Neutrophil (primary cell): Measurements from ENCODE around the gene FYN.

Experiments used
- H3K27ac ChIP-seq: fragments of 200-600 bp; sonication (generic); 2 replicates; pipeline ENCODE4 v1.5.1; 2016; ENCODE audit warnings: mild to moderate bottlenecking, moderate library complexity
- H3K27me3 ChIP-seq: fragments of 200-600 bp; sonication (generic); 2 replicates; pipeline ENCODE4 v1.6.0; 2016; ENCODE audit warnings: mild to moderate bottlenecking
- H3K36me3 ChIP-seq: fragments of 200-600 bp; sonication (generic); 2 replicates; pipeline ENCODE4 v1.5.1; 2017
- H3K4me1 ChIP-seq, 2 experiments: fragments of 200-600 bp in 1 of 2; sonication (generic) in 1 of 2; 1 replicate in 1 of 2; 2 replicates in 1 of 2; pipeline versions ENCODE4 v1.5.1 to v1.6.1; 2013 to 2016; ENCODE audit warnings: low read depth in 1 of 2, low read length in 1 of 2, mild to moderate bottlenecking in 1 of 2, moderate library complexity in 1 of 2; ENCODE audit not compliant: control insufficient read depth in 1 of 2, insufficient read depth in 1 of 2
- H3K4me3 ChIP-seq, 2 experiments: fragments of 200-600 bp in 1 of 2; sonication (generic) in 1 of 2; 1 replicate in 1 of 2; 2 replicates in 1 of 2; pipeline ENCODE4 v1.5.1; 2013 to 2016; ENCODE audit warnings: low read depth in 1 of 2, low read length in 1 of 2, mild to moderate bottlenecking in 1 of 2, moderate library complexity in 1 of 2
- H3K9me3 ChIP-seq: fragments of 200-600 bp; sonication (generic); 2 replicates; pipeline ENCODE4 v1.5.1; 2016
- CTCF ChIP-seq: fragments of 200-600 bp; sonication (generic); IDR thresholded peaks from 2 replicates; pipeline ENCODE4 v1.5.1; 2016; ENCODE audit warnings: antibody characterized with exemption

Gene FYN

DNA sequence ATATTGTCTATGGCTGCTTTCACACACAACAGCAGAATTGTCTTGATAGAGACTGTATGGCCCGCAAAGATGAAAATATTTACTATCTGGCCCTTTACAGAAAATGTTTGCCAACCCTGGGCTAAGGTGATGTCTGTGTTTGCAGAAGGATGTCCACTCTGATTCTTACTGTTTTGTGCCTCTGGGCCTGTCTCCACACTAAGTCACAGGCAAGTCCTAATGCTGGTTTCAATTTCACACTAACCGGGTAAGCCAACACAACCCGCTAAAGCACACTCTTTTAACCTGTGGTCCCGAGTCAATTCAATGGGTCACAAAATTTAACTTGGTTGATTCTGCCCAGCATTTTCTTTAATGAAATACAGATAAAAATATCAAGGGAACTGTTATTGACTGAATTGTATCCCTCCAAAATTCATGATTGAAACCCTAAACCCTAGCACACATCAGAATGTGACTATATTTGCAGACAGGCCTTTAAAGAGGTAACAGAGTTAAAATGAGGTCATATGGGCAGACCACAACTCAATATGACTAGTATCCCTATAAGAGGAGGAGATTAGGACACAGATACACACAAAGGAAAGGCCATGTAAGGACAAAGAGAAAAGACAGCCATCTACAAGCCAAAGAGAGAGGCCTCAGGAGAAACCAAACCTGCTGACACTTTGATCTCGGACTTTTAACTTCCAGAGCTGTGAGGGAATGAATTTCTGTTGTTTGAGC, 78.4 kb downstream of the FYN start:
- H3K36me3 ChIP-seq: no peaks in the 10 kb centered on the region
- TF ChIP-seq CTCF: no peak
- H3K4me3 ChIP-seq: no peak overlapping the region
- H3K4me1 ChIP-seq: no peaks in the 10 kb centered on the region
- no peaks in the 10 kb centered on the region for H3K9me3 ChIP-seq
- H3K27me3 ChIP-seq: no peaks in the 10 kb centered on the region
- H3K27ac ChIP-seq: no peak overlapping the region

- H3K4me1 ChIP-seq: no peaks in the 10 kb centered on the region
- H3K9me3 ChIP-seq: no peaks in the 10 kb centered on the region
- H3K27ac ChIP-seq: no peak overlapping the region
- no peaks in the 10 kb centered on the region for H3K27me3 ChIP-seq
- H3K4me3 ChIP-seq: no peak overlapping the region
- no peak for TF ChIP-seq CTCF
- no peaks in the 10 kb centered on the region for H3K36me3 ChIP-seq
Observed at GRCh38 chr6:111794300-111794699, 79.0 kb downstream of the FYN start.

GRCh38 chr6:111793711-111794111, 79.5 kb downstream of the FYN start:
- H3K27ac ChIP-seq: no peak overlapping the region
- H3K9me3 ChIP-seq: no peaks in the 10 kb centered on the region
- no peak for TF ChIP-seq CTCF
- no peaks in the 10 kb centered on the region for H3K27me3 ChIP-seq
- no peaks in the 10 kb centered on the region for H3K36me3 ChIP-seq
- no peak overlapping the region for H3K4me3 ChIP-seq
- H3K4me1 ChIP-seq: no peaks in the 10 kb centered on the region

DNA sequence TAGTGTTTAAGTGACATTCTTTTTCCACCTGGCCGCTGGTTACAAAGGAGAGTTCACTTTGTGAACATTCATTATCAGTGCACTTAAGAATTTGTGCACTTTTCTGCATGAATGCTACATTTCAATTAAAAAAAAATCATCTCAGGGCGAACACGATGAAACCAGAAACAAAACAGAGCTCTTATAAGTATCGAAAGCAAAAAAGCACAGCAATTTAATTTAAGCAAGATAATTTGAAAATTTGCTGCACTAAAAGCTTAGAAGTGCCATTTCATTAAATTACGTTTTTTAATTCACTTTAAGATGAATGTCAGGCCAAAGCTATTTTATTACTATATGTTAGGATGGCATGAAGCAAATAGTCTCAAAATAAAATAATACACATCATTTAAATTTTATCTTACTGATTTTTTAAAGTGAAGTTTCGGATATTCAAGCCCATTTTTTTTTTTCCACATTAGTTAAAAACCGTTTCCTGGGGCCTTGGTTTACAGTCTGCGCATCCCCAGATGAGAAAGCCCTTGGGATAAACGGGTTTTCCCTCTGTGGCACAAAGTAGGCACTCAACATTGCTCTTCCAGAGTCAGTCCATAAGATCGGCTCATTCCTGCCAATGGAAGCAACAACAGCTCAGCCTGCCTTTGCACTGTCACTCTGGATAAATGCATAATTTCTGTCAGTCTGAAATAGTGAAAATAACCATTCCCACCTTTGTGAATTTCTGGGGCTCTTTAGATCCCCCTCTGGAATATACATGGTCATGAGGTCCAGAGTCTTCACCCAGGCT, 80.1 kb downstream of the FYN start:
- H3K27me3 ChIP-seq: no peaks in the 10 kb centered on the region
- no peaks in the 10 kb centered on the region for H3K9me3 ChIP-seq
- no peak overlapping the region for H3K27ac ChIP-seq
- no peaks in the 10 kb centered on the region for H3K36me3 ChIP-seq
- TF ChIP-seq CTCF: no peak
- no peaks in the 10 kb centered on the region for H3K4me1 ChIP-seq
- no peak overlapping the region for H3K4me3 ChIP-seq

DNA sequence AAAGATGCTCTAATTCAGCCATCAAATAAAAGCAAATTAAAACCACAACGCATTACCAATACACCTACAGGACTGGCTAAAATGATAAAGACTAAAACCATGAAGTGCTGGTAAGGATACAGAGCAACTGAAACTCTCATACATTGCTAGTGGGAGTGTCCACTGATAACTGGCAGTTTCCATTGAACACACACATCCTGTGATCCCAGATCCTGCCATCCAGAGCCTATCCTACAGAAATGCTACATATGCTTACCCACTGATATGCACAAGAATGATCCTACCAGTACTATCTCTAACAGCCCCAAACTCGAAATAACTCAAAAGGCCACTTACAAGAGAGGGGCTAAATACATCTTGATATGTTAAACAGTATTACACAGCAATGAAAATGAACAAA, 81.0 kb downstream of the FYN start:
- Histone ChIP-seq H3K36me3 (no peaks in the 10 kb centered on the region), H3K4me1 (no peaks in the 10 kb centered on the region), H3K27me3 (no peaks in the 10 kb centered on the region), H3K27ac (no peak overlapping the region), H3K4me3 (no peak overlapping the region), H3K9me3 (no peaks in the 10 kb centered on the region)
- TF ChIP-seq CTCF: no peak
